GM21390 (cell line): ENCODE results near the gene ROBO1.

Experiments used
- ATAC-seq: cut with Tn5 transposase; IDR thresholded peaks from one replicate; pipeline ENCODE4 v1.9.1; 2021; ENCODE audit not compliant: unreplicated experiment

The ROBO1 gene

DNA sequence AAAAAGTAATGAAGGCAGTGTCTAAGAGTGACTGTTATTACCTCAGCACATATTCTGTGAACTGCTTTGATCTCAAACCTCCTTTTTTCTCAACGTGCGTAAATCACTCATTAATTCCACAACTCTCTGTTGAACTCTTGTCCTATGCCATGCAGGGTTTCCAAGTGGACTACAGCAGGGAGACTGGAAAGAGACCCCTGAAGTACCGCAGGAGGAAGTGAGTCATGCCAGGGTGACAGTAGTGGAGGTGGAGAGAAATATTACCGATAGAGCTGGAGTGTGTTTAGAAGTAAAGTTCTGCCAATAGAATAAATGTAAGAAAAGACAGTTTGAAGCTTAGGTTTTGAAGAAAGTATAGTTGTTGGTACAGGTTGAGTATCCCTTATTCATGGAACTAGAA lies 908.9 kb downstream of the ROBO1 start:
- no peak for ATAC-seq

- no peak for ATAC-seq
Measured at GRCh38 chr3:78858174-78858573, 909.6 kb downstream of the ROBO1 start.

DNA sequence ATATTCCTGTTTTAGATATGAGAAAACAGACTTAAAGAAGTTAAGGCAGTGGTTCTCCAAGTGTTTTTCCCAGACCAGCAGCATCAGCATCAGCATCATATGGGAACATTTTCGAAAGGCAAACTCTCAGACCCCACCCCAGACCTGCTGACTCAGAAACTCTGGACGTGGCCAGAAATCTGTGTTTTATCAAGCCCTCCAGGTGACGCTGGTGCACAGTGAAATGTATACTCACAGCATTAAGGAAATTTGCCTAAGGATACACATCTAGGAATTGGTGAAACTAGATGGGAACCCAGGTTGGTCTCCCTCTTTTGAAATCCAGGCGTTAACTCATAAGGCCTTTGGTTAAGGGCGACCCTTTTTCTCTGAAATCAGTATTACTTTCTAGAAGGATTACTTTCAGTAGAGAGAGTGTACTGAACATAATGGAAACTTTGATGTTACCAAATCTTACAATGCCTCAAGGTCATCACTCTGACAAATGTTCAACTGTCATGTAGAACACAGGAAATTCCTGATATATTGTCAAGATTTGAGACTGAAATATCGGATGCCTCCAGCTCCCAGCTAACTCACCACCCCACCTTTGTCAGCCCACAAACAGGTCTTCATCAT lies 910.2 kb downstream of the ROBO1 start:
- no peak for ATAC-seq

DNA sequence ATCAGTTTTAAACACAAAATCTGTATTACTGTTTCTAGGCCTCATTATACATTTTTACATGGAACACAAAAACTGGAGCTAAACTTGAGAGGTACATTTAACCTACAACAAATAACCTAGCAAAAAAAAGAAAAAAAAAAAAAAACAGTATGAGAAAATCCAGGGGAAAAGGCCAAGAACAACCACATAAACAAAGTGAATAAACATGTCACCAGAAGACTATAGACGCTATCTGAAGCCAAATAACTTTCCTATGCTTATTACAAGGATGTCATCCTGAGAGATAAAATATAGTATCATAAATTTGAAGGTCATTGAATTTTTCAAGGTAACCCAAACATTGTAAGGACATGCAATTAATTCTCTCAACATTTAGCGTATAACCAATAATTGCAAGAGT lies 911.6 kb downstream of the ROBO1 start:
- no peak for ATAC-seq

GRCh38 chr3:78855190-78855589 lies 912.6 kb downstream of the ROBO1 start:
- no peak for ATAC-seq

GRCh38 chr3:78848392-78849288 lies 919.2 kb downstream of the ROBO1 start:
- ATAC-seq: no peak

DNA sequence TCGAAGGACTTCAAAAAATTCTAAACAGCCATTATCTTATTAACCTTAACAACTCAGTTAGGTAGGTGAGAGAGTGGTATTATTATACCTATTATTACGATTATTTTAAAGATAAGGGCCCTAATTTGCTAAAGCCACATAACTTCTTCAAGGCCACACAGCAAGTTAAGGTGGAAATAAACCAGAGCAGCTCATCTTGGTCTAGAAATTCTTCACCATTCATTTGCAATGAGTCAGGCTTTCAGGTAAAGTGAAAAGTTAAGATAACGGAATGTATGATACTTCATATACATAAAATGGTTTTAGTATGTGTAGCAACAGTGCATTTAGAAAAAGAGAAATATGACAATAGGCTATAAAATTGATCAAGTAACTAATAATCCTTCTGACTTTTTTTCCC lies 920.2 kb downstream of the ROBO1 start:
- no peak for ATAC-seq

- no peak for ATAC-seq
Measured at GRCh38 chr3:78847203-78847602, 920.6 kb downstream of the ROBO1 start.

- no peak for ATAC-seq
Measured at GRCh38 chr3:78846718-78847117, 921.1 kb downstream of the ROBO1 start.

GRCh38 chr3:78845605-78846004 lies 922.2 kb downstream of the ROBO1 start:
- no peak for ATAC-seq

DNA sequence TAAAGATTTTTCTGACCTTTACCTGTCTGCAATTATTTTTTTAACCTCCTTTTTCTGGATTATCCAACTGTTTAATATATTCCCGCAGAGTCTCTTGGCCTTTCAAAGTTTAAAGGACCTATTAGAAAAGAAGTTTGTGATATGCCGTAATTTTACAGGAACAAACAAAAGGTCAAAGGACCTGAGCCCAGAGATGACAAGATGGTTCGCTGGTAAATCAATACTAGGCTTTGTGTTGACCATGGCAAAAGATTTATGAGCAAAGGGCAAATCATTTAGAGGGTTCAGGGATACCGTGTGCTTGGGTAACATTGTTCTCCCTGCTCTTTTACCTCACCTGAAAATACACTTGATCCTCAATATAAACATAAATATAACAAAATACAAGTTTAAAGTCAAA lies 923.5 kb downstream of the ROBO1 start:
- no peak for ATAC-seq

- ATAC-seq: no peak
Measured at GRCh38 chr3:78839693-78840092, 928.1 kb downstream of the ROBO1 start.

- ATAC-seq: no peak
Measured at GRCh38 chr3:78838362-78838761, 929.4 kb downstream of the ROBO1 start.

DNA sequence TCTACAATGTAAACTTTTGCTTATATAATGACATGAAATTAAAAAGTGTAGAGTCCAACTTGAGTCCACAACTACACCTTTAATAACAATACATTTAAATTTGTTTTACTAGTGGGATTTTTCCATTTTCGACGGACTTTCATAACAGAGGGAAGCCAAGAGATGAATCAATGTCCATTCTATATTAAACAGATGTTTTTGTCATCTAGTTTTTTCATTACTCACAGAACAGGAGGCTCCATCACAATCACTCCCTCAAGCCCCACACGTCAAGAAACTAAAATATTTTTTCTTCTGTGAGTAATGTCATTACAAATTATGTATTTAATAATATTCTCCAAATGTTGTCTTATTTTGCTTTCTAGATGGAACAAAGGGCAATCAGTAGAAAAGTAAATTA lies 932.9 kb downstream of the ROBO1 start:
- no peak for ATAC-seq

- ATAC-seq: no peak
Measured at GRCh38 chr3:78832785-78833204, 935.0 kb downstream of the ROBO1 start.

DNA sequence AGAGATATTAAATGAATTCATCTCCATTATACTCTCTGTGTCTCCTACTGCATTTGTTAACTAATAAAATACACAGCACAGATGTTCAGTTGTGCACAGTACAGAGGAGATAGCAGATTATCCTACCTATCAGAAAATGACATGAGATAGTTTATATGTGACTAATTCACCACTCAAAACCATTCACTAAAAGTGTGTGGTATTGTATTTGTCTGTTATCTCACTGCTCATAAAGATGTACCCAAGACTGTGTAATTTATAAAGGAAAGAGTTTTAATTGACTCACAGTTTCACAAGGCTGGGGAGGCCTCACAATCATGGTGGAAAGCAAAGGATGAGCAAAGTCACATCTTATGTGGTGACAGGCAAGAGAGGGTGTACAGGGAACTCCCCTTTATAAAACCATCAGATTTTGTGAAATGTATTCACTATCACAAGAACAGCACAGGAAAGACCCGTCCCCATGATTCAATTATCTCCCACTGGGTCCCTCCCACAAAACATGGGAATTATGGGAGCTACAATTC lies 936.3 kb downstream of the ROBO1 start:
- ATAC-seq: no peak

- no peak for ATAC-seq
Measured at GRCh38 chr3:78830470-78830869, 937.3 kb downstream of the ROBO1 start.

GRCh38 chr3:78827618-78828017 lies 940.2 kb downstream of the ROBO1 start:
- ATAC-seq: no peak

- ATAC-seq: no peak
Measured at GRCh38 chr3:78825858-78826215, 942.0 kb downstream of the ROBO1 start.

DNA sequence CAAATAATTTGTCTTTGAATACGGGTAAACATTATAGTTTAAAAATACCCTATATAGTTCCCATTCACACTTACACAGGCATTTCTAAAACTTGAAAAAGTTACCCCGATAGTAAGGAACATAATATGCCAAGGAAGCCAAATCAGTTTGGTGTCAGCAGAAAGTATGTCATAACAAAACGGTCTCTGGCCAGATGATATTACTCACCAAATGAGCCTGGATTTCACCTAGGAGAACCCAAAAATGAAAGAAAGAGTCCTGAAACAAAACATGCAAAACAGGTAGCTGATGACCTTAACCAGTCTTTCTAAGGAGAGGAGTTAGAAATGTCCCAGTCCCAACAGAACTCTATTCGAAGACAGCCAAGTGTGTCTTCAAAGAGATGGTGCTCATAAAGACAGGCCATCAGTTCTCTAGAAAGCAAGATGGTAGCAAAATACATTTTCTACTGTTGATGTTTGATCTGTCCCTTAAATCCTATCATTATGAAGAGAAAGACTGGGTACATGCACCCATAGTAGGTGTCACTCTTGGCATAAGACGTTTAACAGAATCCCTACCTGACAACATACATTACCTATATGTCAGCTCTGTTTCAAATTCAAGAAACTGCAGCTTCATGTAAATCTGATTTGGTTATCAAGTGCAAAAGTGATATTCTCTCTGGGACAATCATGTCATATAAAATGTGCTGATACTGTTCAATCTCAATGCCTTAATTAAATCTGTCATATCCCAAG lies 942.5 kb downstream of the ROBO1 start:
- ATAC-seq: no peak

- ATAC-seq: no peak
Measured at GRCh38 chr3:78823859-78824258, 943.9 kb downstream of the ROBO1 start.

DNA sequence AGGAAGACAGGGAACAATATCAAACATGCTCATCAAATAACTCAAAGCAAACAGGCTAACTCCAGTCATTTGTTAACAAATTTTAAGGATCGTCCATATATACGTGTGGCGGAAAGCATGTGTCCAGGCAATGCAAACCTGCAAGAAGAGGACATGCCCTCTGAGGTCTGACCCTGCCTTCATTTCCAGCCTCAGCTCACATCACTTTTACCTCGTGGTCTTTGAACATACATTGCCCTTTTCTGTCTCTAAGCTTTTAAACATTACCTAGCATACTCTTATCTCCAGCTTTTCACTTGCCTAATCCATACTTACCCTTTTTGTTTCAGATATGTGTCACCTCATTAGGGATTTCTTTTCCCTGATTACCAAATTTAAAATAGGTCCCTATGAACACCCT lies 944.4 kb downstream of the ROBO1 start:
- ATAC-seq: no peak
